NCI-H2227 treated with DMSO at 0.1 percent for 48 hours (cell line): ENCODE measurements around the gene OR2A1.
"Not testable (repeated sequence)": the region's sequence is repeated elsewhere in the genome, so short reads cannot be mapped to it uniquely, and the experiment has no call there.

Source experiments
- DNase-seq: peaks from one replicate; lab custom pipeline; 2025; lab: John Stamatoyannopoulos, UW

OR2A1 gene

GRCh38 chr7:144311872-144312469 is at the start of gene OR2A1:
Gene OR2A1, plus strand, starts transcription at chr7:144312419. Its CDS starts 5,706 bp downstream, at chr7:144318125.
- DNase-seq: not testable (repeated sequence)

GRCh38 chr7:144264692-144265091 is 47.5 kb upstream of the OR2A1 start, which contains the start of gene OR2A7:
Gene OR2A7, minus strand, starts transcription at chr7:144264792. Its CDS starts 5,164 bp downstream, at chr7:144259628.
- not testable (repeated sequence) for DNase-seq

GRCh38 chr7:144269188-144269587 is 43.0 kb upstream of the OR2A1 start, which contains the start of gene CTAGE8:
Gene CTAGE8, minus strand, starts transcription at chr7:144269288. Its CDS starts 38 bp downstream, at chr7:144269250.
- not testable (repeated sequence) for DNase-seq

GRCh38 chr7:144275281-144275680 is 36.9 kb upstream of the OR2A1 start:
- not testable (repeated sequence) for DNase-seq

- not testable (repeated sequence) for DNase-seq
These were observed 32.2 kb upstream of the OR2A1 start for GRCh38 chr7:144280010-144280409.

- not testable (repeated sequence) for DNase-seq
These were observed 30.2 kb upstream of the OR2A1 start for GRCh38 chr7:144281981-144282380.

GRCh38 chr7:144282490-144282889 is 29.7 kb upstream of the OR2A1 start:
- not testable (repeated sequence) for DNase-seq

- DNase-seq: not testable (repeated sequence)
These were observed 28.5 kb upstream of the OR2A1 start for GRCh38 chr7:144283716-144284115.

- DNase-seq: not testable (repeated sequence)
These were observed 24.9 kb upstream of the OR2A1 start for GRCh38 chr7:144287171-144287784.

- DNase-seq: not testable (repeated sequence)
These were observed 20.6 kb upstream of the OR2A1 start for GRCh38 chr7:144291607-144292006.

GRCh38 chr7:144292384-144293161 is 19.6 kb upstream of the OR2A1 start:
- DNase-seq: not testable (repeated sequence)

GRCh38 chr7:144293794-144294499 is 18.3 kb upstream of the OR2A1 start:
- not testable (repeated sequence) for DNase-seq

- not testable (repeated sequence) for DNase-seq
These were observed 9.5 kb upstream of the OR2A1 start for GRCh38 chr7:144302578-144303303.

- not testable (repeated sequence) for DNase-seq
These were observed 8.6 kb upstream of the OR2A1 start for GRCh38 chr7:144303607-144304006.

GRCh38 chr7:144305156-144305555 is 7.1 kb upstream of the OR2A1 start:
- not testable (repeated sequence) for DNase-seq

- not testable (repeated sequence) for DNase-seq
These were observed 2.5 kb upstream of the OR2A1 start for GRCh38 chr7:144309702-144310101.

GRCh38 chr7:144311218-144311617 is 1.0 kb upstream of the OR2A1 start:
- DNase-seq: not testable (repeated sequence)

- not testable (repeated sequence) for DNase-seq
These were observed 5.3 kb downstream of the OR2A1 start for GRCh38 chr7:144317537-144317936.

- not testable (repeated sequence) for DNase-seq
These were observed 7.3 kb downstream of the OR2A1 start for GRCh38 chr7:144319547-144319946.

GRCh38 chr7:144321677-144322206 is 9.5 kb downstream of the OR2A1 start:
- not testable (repeated sequence) for DNase-seq

GRCh38 chr7:144323359-144323758 is 11.1 kb downstream of the OR2A1 start:
- DNase-seq: not testable (repeated sequence)
